ENCODE data around the gene HES1.

HES1 gene, protein sequence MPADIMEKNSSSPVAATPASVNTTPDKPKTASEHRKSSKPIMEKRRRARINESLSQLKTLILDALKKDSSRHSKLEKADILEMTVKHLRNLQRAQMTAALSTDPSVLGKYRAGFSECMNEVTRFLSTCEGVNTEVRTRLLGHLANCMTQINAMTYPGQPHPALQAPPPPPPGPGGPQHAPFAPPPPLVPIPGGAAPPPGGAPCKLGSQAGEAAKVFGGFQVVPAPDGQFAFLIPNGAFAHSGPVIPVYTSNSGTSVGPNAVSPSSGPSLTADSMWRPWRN

GRCh38 chr3:194135806-194136518 is at the start of gene HES1:
TSS of gene HES1 (plus strand) at chr3:194136148. CDS start at chr3:194136381, 233 bp downstream.
- H4K20me1 ChIP-seq (ENCODE audit: insufficient read depth) = peaks cover 4% of the 10 kb centered on the region
- TF ChIP-seq, protein P1, sequence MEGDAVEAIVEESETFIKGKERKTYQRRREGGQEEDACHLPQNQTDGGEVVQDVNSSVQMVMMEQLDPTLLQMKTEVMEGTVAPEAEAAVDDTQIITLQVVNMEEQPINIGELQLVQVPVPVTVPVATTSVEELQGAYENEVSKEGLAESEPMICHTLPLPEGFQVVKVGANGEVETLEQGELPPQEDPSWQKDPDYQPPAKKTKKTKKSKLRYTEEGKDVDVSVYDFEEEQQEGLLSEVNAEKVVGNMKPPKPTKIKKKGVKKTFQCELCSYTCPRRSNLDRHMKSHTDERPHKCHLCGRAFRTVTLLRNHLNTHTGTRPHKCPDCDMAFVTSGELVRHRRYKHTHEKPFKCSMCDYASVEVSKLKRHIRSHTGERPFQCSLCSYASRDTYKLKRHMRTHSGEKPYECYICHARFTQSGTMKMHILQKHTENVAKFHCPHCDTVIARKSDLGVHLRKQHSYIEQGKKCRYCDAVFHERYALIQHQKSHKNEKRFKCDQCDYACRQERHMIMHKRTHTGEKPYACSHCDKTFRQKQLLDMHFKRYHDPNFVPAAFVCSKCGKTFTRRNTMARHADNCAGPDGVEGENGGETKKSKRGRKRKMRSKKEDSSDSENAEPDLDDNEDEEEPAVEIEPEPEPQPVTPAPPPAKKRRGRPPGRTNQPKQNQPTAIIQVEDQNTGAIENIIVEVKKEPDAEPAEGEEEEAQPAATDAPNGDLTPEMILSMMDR (conservative IDR thresholded peaks at IDR 0.05; ENCODE audit: low read depth, low read length) = no peak
- H3K27me3 ChIP-seq (ENCODE audit: insufficient read depth, low read depth) = peaks cover 85% of the 10 kb centered on the region
- H3K27ac ChIP-seq = no peak within 1 kb of the TSS
- H2AFZ ChIP-seq (ENCODE audit: low read depth) = peak within 1 kb of the TSS; percentile 84; the same call in 1 of the 2 replicates
- peak within 1 kb of the TSS; percentile 79 for H3K4me3 ChIP-seq (IDR thresholded peaks at IDR 0.05; ENCODE audit: insufficient read depth, low read depth, low read length)
- H3K4me1 ChIP-seq (ENCODE audit: low read depth, poor library complexity, severe bottlenecking) = peaks cover 68% of the 10 kb centered on the region
- no peaks in the 10 kb centered on the region for H3K36me3 ChIP-seq (ENCODE audit: insufficient read depth)
- H3K4me2 ChIP-seq = peak within 1 kb of the TSS; percentile 80
- H3K9ac ChIP-seq = peak within 1 kb of the TSS; percentile 67; the same call in 1 of the 2 replicates
- H3K79me2 ChIP-seq (ENCODE audit: insufficient read depth, low read depth) = no peaks in the 10 kb centered on the region

DNA sequence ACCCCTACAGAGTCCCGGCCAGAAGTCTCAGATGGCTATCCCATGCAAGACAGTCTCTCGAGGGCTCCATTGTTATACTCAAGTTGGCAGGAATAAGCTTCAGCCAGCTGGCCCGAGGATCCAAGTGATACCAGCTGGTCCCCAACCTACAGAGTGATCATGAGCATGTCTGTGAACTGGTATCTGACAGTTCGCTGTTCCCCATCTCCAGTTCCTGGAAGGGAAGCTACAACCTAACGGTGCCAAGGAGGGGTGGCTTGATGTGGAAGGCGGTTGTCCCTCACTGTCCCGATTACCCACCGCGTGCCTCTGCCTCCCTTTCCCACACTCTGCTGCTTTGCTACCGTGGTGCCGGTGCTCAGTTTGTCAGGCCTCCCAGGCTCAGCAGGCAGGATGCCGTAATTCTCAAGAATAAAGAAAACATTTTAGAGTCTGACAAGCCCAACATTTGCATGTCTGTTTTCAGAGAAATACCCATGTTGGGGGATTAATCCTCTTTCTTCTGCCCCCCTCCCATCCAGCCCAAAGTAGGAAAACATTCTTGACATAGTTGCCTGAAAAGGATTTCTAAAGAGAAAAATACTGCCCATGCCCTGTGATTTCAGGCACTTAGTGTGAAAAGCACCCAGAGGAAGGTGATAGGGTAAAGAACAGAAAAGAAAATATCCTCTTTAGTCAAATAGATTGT is 49.4 kb upstream of the HES1 start:
- H3K9ac ChIP-seq = no peak overlapping the region
- no peak overlapping the region for H3K27ac ChIP-seq

GRCh38 chr3:194087280-194087679 is 48.7 kb upstream of the HES1 start:
- Histone ChIP-seq H4K20me1 (ENCODE audit: insufficient read depth) (no peaks in the 10 kb centered on the region), H3K4me1 (ENCODE audit: low read depth, poor library complexity, severe bottlenecking) (peaks cover 13% of the 10 kb centered on the region), H3K36me3 (ENCODE audit: insufficient read depth) (no peaks in the 10 kb centered on the region), H3K27ac (no peak overlapping the region), H3K4me2 (no peak overlapping the region), H3K27me3 (ENCODE audit: insufficient read depth, low read depth) (no peaks in the 10 kb centered on the region), H3K9ac (no peak overlapping the region), H3K4me3 (IDR thresholded peaks at IDR 0.05; ENCODE audit: insufficient read depth, low read depth, low read length) (no peak overlapping the region), H3K79me2 (ENCODE audit: insufficient read depth, low read depth) (no peaks in the 10 kb centered on the region), H2AFZ (ENCODE audit: low read depth) (no peak overlapping the region)
- TF ChIP-seq, protein P1 (conservative IDR thresholded peaks at IDR 0.05; ENCODE audit: low read depth, low read length) = no peak

More for the DNA sequence above, 49.4 kb upstream of the HES1 start:
- Histone ChIP-seq H3K4me3 (IDR thresholded peaks at IDR 0.05; ENCODE audit: insufficient read depth, low read depth, low read length) (no peak overlapping the region), H3K36me3 (ENCODE audit: insufficient read depth) (no peaks in the 10 kb centered on the region), H3K4me2 (no peak overlapping the region), H2AFZ (ENCODE audit: low read depth) (no peak overlapping the region), H3K79me2 (ENCODE audit: insufficient read depth, low read depth) (no peaks in the 10 kb centered on the region), H3K27me3 (ENCODE audit: insufficient read depth, low read depth) (peaks cover 3% of the 10 kb centered on the region; the same call in 1 of the 2 replicates), H4K20me1 (ENCODE audit: insufficient read depth) (no peaks in the 10 kb centered on the region), H3K4me1 (ENCODE audit: low read depth, poor library complexity, severe bottlenecking) (peaks cover 13% of the 10 kb centered on the region)
- TF ChIP-seq, protein P1 (conservative IDR thresholded peaks at IDR 0.05; ENCODE audit: low read depth, low read length) = no peak

- no peak overlapping the region for H3K4me2 ChIP-seq
- H3K27ac ChIP-seq = no peak overlapping the region
- H3K27me3 ChIP-seq (ENCODE audit: insufficient read depth, low read depth) = no peaks in the 10 kb centered on the region
- H3K4me1 ChIP-seq (ENCODE audit: low read depth, poor library complexity, severe bottlenecking) = peaks cover 13% of the 10 kb centered on the region
- no peak overlapping the region for H3K4me3 ChIP-seq (IDR thresholded peaks at IDR 0.05; ENCODE audit: insufficient read depth, low read depth, low read length)
- H4K20me1 ChIP-seq (ENCODE audit: insufficient read depth) = no peaks in the 10 kb centered on the region
- no peaks in the 10 kb centered on the region for H3K79me2 ChIP-seq (ENCODE audit: insufficient read depth, low read depth)
- H2AFZ ChIP-seq (ENCODE audit: low read depth) = no peak overlapping the region
- TF ChIP-seq, protein P1 (conservative IDR thresholded peaks at IDR 0.05; ENCODE audit: low read depth, low read length) = no peak
- H3K9ac ChIP-seq = no peak overlapping the region
- H3K36me3 ChIP-seq (ENCODE audit: insufficient read depth) = no peaks in the 10 kb centered on the region
These were observed 47.7 kb upstream of the HES1 start for GRCh38 chr3:194087995-194088855.

Measured in KMS-11 (cell line).